Putamen (tissue), 1 donor: ENCODE data around the gene CFD.

Experiments
- DNase-seq: peaks from one replicate; pipeline ENCODE4 v3.0.0-alpha.2; 2016; ENCODE audit warnings: low spot score

Gene CFD

DNA sequence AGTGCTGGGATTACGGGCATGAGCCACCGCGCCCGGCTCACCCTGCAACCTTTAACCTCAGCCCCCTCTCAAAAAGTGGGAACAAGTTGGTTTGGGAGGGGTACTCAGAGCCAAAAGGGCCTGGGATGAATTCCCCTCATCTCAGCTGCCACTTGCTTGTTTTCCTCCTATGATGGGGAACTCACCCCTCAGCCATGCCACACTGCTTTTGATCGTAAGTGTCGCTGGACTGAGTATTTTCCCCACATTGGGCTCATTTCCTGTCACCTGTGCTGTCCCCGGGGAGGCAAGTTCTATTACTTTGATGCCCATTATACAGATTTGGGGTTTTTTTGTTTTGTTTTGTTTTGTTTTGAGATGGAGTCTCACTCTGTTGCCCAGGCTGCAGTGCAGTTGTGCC is 47.0 kb downstream of the CFD start:
- DNase-seq = no peak

DNA sequence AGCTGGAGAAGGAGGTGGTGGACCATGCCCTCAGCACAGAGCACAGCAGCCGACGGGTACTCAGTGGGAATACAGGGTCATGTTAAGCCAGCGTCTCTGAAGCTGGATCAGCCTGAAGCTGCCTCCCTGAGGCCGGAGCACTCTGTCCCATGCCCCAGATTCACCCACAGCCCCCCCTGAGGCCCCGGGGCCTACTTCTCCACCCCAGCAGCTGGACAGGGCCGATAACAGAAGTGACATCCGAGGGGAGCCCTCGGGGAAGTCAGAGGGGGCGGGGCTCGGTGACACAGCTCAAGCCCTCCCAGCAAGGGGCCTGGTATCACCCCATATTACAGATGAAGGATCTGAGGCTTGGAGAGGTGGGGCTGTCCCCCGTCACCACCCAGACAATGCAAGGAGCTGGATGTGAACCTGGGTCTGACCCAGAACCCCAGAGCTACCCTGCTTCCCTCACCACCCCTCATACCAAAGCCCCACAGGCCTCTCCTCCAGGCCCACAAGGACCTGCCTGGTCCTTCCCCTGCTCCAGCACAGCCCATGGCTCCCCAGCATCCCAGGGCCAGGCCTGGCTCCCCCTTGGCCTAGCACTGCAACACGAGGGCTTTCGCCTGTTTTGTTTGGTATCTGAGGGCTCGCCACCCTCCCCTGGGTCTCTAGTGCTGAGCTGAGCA is 47.9 kb downstream of the CFD start:
- DNase-seq = no peak

DNA sequence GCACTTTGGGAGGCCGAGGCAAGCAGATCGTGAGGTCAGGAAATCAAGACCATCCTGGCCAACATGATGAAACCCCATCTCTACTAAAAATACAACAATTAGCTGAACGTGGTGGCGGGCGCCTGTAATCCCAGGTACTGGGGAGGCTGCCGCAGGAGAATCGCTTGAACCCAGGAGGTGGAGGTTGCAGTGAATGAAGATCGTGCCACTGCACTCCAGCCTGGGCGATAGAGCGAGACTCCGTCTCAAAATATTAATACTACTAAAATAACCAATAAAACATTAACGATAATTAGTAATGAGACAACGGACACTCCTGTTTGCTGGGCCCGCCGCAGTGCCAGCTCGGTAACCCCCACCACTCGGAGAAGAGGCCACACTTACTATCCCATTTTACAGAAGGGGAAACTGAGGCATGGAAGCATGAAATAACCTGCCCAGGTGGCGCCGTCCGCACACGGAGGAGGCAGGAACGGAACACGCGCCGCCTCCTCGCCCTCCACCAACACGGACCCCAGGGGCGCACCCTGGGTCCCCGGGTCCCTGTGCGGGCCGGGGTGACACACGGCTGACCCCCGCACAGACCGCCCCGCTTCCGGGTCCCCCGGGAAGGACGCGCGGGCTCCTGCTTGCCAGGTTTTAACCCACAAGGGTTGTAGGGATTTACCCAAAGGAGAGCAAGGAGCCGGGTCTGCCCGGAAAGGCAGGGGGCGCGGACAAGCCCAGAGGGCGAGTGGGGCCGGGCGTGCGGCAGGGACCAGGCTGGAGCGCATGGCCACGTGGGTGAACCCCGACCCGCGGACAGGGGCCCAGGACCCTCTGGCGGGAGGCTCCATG is 52.0 kb downstream of the CFD start:
- DNase-seq = no peak

DNA sequence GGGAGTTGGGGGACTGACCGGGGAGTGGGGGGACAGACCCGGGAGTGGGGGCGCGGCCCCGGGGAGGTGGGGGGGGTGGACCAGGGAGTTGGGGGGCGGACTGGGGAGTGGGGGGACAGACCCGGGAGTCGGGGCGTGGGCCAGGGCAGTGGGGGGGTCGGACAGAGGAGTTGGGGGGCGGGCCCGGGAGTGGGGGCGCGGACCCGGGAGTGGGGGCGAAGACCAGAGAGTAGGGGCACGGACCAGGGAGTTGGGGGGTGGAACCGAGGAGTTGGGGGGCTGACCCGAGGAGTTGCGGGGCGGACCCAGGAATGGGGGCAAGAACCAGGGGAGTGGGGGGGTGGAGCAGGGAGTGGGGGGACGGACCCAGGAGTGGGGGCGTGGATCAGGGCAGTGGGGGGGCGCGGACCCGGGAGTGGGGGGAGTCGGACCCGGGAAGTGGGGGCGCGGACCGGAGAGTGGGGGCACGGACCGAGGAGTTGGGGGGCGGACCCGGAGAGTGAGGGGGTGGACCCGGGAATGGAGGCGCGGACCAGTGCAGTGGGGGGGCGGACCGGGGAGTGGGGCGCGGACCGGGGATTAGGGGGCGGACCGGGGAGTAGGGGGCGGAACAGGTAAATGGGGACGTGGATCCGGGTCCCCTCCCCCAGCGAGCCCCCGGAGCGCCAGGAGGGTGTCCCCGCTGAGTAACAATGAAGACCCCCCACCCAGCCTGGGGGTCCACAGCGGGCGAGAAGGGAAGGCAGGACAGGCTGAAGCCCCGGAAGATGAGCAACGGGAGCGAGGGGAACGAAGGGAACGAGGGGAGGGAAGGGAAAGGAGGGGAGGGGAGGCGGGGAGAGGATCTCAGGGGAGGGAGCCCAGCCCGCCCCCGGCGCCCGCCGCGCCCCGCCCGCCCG is 53.0 kb downstream of the CFD start:
- DNase-seq = no peak
